CD4-positive, alpha-beta T cell treated with Interleukin-1 beta for 1 hour (primary cell): ENCODE data around the gene CRYGC.
"Not testable (repeated sequence)": the region's sequence is repeated elsewhere in the genome, so short reads cannot be mapped to it uniquely, and the experiment has no call there.

ENCODE experiments used
- DNase-seq, 2 donors: peaks; one replicate each; pipeline ENCODE4 v3.0.0-alpha.2; 2020 to 2022

Gene CRYGC

GRCh38 chr2:208129744-208130711 lies at the start of gene CRYGC:
Gene CRYGC (minus strand): TSS chr2:208129828. CDS start chr2:208129792, 36 bp downstream.
- no peak for DNase-seq

- DNase-seq = no peak
Observed at GRCh38 chr2:208179028-208179609, 49.5 kb upstream of the CRYGC start.

GRCh38 chr2:208175840-208176153 lies 46.2 kb upstream of the CRYGC start:
- no peak for DNase-seq

GRCh38 chr2:208175069-208175839 lies 45.6 kb upstream of the CRYGC start:
- DNase-seq = peak; percentile 59

GRCh38 chr2:208174144-208174543 lies 44.5 kb upstream of the CRYGC start:
- DNase-seq = no peak

GRCh38 chr2:208172125-208172524 lies 42.5 kb upstream of the CRYGC start:
- peak in 1 of 2 donors; percentile 16 for DNase-seq

- no peak for DNase-seq
Observed at GRCh38 chr2:208164951-208165755, 35.5 kb upstream of the CRYGC start.

GRCh38 chr2:208163489-208163888 lies 33.9 kb upstream of the CRYGC start, which contains the start of gene CRYGA:
Gene CRYGA (minus strand): TSS chr2:208163589. CDS start chr2:208163556, 33 bp downstream.
- no peak for DNase-seq

- DNase-seq = no peak
Observed at GRCh38 chr2:208156439-208156838, 26.8 kb upstream of the CRYGC start.

- DNase-seq = no peak
Observed at GRCh38 chr2:208153156-208153555, 23.5 kb upstream of the CRYGC start.

- no peak for DNase-seq
Observed at GRCh38 chr2:208150956-208151355, 21.3 kb upstream of the CRYGC start.

- no peak for DNase-seq
Observed at GRCh38 chr2:208150094-208150493, 20.5 kb upstream of the CRYGC start.

GRCh38 chr2:208148803-208149202 lies 19.2 kb upstream of the CRYGC start:
- DNase-seq = no peak

- no peak for DNase-seq
Observed at GRCh38 chr2:208147759-208148158, 18.1 kb upstream of the CRYGC start.

- DNase-seq = no peak
Observed at GRCh38 chr2:208147008-208147407, 17.4 kb upstream of the CRYGC start.

GRCh38 chr2:208146006-208146405 lies 16.4 kb upstream of the CRYGC start, which contains the start of gene CRYGB:
Gene CRYGB (minus strand): TSS chr2:208146158. CDS start chr2:208146120, 38 bp downstream.
- DNase-seq = no peak

- no peak for DNase-seq
Observed at GRCh38 chr2:208142925-208143799, 13.5 kb upstream of the CRYGC start.

- DNase-seq = no peak
Observed at GRCh38 chr2:208142240-208142924, 12.8 kb upstream of the CRYGC start.

- DNase-seq = no peak
Observed at GRCh38 chr2:208139447-208139846, 9.8 kb upstream of the CRYGC start.

- DNase-seq = not testable (repeated sequence)
Observed at GRCh38 chr2:208138334-208138733, 8.7 kb upstream of the CRYGC start.

GRCh38 chr2:208136716-208137094 lies 7.1 kb upstream of the CRYGC start:
- no peak for DNase-seq
